GM19043 (cell line): Measurements from ENCODE around the gene SPATA19.

Experiments
- ATAC-seq: cut with Tn5 transposase; IDR thresholded peaks from one replicate; pipeline ENCODE4 v1.9.1; 2021; ENCODE audit warnings: low read depth; ENCODE audit not compliant: unreplicated experiment

SPATA19 gene

DNA sequence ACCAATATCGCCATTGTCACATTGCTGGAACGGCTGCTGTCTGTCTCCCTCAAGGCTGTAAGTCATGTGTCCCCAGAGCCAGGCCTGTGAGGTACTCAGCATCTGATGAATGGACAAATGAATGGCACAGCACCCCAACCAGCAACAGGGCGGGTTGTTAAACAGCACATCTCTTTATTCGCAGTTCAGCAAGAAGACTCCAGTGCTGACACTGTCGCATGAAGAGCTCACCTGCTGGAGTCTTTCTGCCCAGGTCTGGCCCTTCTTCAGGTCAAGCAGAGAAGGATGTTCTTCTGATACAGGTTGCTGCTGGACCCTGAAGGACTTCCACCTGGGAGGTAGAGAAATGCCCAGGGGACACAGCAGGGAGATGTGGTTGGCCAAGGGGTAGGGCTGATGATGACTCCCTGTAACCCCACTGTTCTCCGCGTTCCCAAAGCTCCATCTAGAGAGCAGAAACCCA, 4.8 kb downstream of the SPATA19 start:
- ATAC-seq: no peak

DNA sequence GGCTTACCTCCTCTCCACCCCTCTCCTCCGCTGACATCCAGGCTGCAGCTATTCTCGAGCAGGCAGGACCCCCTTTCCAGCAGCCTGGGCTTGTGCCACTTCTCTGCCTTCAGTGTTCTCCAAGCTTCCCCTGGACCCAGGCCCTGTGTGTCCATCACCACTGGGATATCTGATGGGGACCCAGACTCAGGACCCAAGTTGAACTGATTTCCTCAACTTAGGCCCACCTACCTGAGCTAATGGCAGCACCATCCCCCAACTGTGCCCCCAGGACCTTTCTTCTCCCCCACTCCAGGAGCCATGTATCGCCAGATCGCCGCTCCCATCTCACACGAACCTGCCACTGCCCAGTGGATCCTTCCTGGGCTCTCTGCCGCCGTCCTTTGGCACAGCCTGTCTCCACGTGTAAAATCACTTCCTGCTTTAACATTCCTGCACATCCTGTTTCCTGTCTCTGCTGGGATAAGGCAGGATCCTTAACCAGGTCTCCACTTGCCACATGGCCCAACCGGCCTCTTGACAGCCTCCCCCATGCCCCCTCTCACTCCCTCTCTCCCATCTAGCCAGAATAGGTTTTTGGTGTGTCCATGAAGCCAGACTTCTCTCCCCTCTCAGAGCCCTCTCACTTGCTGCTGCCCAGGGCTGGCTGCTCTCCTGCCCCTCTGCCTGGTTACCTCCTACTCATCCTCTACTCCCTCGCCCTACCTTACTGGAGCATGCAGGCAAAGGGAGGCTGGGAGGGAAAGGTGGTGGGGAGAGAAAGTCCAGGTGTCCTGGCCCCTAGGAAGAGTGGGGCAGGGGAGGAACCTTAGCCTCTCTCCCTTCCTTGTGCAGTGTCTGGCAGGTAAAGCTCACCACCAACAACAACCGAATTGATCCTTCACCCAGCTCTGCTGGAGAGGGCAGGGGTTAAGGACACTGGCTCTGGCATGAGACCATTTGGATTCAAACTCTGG, 9.4 kb downstream of the SPATA19 start:
- ATAC-seq: no peak

DNA sequence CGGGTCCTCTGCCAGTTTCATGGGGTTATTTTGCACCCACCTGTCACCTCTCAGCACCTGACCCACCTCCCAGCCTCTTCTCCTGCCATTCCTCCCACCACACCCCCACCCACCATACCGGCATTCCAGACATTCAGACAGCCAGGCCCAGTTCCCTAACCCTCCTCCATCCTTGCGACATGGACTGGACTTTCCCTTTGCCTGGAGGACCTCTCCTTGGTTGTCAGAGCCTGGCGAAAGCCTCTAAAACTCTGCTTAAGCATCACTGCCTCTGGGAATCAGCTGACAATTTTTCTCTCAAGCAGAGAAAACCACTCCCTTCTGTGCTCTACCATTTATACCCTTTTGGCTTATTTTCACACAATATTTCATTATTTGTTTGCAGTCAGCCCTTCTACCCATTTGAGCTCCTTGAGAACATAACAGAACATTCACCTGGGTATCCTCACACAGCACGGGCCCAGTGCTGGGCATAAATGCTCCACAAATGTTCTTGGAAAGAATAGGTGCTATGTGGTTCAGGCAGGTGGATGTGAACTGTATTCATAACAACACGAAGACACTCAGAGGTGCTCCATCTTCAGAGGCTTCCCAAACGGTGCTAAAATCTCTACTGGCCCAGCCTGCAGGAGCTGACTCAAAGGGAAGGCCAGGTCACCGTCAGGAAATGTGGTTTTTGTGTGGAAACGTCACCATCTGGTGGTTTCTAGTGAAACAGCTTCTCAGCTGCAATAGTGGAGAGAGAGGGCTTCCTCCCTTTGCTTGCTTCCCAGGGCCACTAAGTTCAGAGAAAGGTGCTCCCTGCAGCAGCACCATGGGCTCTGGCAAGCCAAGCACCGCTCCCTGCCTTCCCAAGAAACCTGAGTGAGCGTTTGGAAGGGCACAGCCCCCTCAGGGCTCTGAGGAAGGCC, 10.4 kb downstream of the SPATA19 start:
- peak; percentile 96 for ATAC-seq

DNA sequence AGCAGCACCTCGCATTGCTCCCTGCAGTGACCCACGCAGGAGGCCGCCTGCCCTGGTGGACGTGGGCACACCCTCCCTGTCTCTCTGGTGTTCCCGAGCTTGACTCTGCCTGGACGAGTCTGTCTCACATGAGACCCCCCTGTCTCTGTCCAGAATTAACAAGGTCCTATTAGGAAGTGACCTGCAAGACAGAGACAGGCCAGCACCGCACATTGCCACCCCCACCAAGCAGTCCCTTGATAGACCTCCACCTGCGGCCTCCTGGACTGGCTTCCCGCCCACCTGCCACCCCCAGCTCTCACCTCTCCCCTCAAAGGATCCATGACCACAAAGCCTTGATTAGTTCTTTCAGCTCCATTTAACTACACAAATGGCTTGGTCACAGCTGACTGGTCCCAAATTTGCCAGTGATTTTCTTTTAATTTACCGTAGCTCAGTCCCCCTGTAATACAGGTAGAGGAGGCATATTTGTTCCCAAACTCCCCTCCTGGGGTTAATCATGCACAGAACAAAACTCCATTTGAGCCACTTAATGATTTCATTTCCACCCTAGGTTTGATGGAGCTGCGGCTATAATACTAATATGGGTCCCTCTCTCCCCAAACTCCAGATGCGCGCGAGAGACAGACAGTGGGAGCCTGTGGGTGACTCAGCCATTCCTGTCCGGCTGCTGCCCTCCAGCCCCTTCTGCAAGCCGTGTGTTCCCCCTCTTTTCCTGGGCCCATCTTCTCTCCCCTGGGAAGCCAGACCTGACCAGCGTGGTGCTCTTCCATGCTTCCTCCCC, 11.2 kb downstream of the SPATA19 start:
- no peak for ATAC-seq

DNA sequence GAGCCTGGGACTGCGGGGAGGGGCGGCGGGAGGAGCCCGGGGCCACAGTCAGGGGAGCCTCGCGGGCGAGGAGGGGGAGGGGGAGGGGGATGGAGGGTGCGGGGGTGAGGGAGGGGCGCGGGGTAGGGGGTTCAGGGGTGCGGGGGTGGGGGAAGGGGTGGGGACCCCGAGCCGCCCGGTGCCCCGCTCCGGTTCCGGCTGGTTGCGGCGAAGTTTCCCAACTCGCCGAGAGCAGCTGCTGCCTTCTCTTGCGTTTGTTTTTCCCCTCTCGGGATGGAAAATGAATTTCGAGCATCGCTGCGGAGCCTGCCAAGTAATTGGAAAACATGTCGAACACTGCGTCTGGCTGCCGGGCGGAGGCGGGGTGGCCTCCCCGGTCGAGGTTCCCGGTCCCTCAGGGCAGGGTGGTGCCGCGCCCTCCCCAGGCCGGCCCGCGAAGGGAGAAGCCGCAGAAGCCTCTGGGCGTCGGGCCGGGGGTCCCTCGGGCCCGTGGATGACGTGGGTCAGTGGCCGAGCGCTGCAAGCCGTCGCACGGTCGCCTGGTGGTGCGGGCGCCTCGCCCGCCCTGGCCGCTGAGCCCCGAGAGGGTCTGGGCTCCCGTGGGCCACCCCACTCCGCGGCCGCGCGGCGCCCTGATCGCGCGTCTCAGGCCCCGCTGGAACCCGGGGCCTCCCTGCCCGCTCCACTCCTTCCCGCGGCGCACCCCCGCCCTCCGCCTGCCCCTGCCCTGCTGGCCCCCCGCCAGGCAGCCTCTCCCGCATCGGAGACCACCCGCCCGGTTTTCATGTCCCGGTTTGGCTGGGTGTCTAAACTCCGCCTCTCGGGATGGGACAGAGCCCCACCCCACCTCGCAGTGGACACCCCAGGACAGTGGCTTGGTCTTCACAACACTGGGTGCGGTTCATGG, 12.1 kb downstream of the SPATA19 start:
- no peak for ATAC-seq

DNA sequence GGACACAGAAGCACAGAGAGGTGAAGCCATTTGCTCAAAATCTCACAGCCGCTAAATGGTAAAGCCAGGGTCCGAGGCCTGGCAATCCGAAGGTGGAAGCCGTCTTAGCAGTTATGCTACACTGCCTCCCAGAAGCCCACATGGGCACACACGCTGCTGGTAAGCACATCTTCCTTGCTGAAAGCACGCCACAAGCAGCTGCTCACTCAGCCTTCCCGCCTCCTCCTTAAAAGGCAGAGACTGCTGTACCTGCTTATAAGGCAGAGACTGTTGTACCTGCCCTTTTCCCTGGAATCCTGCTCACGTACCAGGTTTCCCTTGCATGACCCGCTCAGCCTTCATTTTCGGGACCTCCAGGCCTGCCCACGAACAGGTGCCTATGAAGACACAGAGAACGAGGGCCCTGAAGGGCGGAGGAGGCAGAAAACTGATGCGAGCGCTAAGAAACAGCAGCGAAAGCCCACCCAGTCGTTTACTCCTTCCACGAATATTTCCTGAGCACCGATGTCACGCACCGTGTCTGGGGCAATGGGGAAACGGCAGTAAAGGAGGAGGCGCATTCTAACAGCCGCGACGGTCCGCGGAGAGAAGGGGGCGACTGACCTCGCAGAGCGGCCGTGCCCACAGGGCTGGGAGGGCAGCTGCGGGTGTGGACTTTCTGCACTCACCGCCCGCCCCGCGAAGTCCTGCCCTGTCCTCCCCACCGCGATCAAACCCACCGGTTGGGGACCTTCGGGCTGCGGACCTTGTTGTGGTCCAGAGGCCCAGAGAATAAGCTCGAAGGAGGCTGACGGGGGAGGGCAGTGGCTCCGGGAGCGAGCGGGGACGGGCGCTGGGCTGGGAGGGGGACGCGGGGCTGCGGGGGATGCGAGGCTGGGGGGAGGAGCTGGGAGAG, 13.0 kb downstream of the SPATA19 start:
- ATAC-seq: no peak

DNA sequence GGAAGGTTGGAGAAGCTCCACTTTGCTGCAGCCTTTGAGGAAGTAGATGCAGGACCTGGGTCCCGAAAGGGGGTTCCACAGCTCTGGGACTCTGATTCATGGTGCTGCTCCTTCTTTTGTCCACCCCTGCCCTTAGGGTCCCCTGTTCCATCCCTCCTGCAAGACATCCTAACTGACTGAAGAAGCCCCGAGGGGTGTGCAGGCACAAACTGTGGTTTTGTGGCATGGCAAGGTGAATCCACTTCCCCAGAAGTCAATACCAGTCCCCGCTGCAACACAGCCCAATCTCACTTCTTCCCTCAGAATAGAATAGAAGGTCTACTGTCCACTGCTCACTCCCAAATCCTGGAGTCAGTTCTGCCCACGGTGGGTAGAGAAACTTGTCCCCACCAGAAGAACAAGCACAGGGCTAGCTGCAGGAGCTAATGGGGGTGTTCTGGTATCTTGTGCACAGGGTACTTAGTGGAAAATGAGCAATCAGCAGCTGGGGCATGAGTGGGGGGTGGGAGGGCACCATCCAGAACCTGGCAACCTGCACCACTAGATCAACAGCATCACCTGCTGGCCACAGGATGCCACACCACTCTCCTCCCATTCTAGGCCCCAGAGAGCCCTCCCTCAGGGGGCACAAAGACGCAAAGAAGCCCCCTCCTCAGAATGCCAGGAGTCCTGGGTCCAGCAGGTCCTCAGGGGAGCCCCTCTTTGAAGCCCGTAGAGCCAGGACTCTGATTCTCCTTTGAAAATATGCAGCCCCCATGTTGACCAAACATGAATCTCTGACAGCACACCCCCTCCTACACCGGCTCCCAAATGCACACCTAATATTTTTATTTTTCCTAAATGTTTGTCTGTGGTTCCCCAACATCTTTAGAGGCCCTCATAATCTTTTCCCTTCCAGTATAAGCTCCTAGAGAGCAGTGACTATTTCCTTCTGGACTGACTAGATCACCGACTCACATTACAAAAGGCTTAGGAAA, 14.1 kb downstream of the SPATA19 start:
- no peak for ATAC-seq

DNA sequence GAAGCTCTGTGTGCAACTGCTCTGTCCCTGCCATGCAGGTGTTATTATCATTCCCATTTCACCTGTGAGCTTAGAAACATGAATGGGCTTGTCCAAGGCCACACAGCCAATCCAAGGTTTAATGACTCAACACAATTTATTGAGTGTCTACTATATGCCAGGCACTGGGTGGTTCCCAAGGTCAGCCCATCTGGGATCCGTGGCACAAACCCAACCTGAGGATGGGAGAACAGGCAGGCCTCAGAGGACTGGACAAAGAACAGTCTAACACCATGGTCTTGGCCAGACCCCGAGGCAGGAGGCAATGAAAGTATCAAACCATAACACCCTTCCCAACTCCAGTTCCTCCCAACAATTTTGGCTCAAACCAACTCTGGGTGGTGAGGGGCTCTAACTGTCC, 15.7 kb downstream of the SPATA19 start:
- no peak for ATAC-seq

DNA sequence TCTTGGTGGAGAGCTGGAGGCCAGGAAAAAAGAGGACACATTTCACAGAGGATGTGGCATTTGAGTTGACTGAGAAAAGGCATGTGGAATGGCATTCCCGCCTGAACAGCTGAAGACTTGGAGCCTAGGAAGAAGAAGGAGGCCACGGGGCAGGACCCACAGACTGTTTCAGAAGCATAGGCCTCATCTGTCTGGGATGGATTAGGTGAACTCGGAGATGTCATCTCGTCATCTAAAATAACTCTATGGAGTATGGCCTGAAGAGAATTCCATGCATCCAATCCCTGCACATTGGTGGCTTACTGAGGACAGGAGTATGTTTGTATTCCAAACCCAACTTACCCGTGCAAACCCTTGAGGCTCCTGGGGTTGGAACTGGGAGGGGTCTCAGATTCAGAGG, 16.4 kb downstream of the SPATA19 start:
- no peak for ATAC-seq

DNA sequence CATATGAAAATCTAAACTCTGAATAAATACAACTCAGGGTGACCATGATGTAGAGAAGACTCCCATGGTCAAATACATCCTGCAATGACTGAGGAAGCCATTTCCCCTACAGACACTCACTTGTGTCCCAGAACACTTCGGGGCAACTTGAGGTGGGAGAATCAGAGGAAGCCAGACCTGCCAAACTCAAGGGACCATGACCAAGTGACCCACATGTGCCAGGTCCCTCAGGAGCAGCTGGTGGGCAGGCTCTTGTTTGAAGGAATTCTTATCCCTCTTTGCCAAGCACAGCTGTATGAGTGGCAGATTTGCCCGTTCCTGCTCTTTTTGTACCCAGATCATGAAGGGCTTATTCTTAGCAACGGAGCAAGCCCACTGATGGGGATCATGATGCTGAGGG, 17.8 kb downstream of the SPATA19 start:
- no peak for ATAC-seq

DNA sequence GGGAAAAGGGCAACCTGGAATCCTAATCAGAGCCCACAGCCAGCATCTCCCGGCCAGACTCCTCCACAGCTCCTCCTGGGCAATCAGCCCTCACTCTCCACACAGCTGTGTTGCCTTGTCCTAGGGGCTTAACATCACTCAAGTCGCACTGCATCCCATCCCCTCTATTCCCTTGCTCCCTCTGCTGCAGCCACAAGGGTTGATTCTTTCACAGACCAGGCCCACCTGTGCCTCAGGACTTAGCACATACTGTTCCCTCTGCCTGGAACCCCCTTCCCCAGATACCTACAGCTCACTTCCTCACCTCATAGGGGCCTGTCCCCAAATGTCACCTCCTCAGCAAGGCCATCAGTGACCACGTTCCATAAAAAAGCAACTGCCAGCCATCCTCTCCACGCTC, 18.4 kb downstream of the SPATA19 start:
- no peak for ATAC-seq

DNA sequence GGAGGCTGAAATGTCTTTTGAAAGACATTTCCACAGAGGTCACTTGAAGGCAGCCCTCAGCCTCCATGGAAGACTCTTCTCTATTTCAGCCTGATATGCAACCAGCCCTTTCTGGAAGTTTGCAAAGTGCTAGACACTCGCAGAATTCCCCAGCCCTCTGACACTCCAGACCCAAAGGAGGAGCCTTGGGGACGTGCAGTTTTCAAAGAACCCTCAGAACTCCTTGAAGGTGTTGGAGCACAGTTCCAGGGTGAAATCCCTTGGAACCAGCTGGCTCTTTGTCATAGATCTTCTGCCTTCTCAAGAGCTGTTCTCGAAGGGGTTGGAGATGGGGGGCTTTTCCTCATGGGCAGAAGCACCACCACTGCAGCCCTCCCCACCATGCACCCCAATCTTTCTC, 19.6 kb downstream of the SPATA19 start:
- no peak for ATAC-seq

DNA sequence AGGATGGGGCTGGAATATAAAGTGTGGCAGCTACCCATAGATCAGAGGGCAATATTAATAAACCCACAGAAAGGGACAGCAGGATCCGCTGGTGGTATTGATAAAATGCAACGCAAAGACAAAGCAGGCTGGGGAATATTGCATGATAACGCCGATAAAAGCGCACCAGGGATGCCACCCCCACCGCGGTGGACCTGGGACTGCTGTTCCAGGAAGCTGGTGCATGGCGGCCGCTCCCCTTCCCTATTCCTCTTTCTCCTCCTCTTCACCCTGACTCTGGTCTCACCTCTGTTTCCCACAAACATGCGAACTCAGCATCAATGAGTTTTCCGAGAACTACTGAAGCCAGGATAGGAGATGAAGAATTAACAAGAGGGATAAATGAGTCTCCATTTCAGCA, 20.2 kb downstream of the SPATA19 start:
- no peak for ATAC-seq

DNA sequence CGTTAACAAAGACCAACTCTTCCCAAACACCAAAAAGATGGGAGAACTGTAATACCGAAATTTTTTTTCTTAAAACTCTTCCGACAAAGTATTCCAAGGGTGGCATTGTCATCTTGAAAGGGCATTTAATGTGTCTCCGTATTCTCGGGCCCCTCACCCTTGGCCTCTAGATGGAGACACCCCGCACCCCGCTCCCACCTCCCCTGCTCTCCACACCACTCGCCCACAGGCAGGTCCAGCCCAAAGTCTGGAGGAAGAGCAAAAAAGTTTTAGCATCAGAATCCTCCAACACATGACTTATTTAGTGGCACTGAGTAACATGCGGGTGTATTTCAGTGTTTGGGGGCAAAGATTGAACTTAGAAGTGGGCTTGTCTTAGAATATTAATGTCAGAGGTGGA, 20.7 kb downstream of the SPATA19 start:
- no peak for ATAC-seq

DNA sequence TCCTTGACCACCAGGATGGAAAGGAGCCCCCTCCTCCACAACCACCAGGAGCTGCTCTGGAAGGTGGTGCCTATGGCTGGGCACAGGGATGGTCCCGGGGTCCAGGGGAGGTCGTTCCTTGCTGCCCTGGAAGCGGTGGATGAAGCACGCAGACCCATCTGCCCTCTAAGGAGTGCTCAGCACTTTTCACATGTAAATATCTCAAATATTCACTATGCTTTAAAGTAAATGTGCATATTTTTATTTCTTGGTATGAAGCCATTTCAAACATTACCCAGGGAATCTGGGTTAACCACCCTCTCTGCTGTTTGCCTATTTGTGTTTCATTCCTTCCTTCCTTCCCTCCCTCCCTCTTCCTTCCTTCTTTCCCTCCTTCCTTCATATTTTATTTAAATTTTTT, 21.7 kb downstream of the SPATA19 start:
- no peak for ATAC-seq

DNA sequence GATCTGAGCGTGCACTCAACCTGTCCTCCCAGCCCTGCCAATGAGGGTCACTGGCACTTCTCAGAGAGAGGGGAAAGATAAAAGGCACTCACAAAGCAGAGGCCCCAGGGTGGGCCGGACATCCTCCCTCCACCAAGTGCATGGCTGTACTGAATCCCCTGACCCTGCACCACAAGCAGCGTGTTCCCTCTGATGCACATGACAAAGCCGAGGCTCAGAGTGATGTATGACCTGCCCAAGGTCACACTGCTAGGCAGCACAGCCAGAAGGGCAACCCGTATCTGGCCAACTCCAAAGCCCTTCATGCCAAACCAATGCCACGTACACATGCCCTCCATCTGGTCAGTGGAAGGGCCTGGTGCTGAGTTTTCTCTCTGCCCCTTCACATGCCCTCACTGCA, 22.1 kb downstream of the SPATA19 start:
- no peak for ATAC-seq

DNA sequence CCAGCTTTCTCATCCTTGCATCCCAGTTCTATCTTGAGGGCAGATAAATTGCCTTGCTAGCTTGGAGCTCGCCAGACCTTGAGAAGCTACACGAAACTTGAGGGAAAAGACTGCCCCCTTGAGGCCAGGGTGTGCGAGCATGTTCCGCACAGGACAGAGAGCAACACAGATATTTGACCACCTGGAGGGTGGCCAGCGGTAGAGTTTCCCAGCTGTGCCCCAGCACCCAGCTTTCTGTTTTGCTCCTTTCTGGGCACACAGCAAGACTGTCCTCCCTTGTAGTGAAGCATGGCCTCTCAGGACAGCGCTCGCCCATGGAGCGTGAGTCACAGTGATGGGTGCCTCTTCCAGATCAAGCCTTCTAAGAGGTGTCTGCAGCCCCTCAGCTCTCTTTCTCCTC, 23.5 kb downstream of the SPATA19 start:
- ATAC-seq: no peak
